Fibroblast of the conjunctiva (primary cell): Measurements from ENCODE around the gene NR3C2.

Source experiments
- DNase-seq: peaks from one replicate; pipeline ENCODE4 v3.0.0-alpha.2; 2010; ENCODE audit warnings: low read depth

The NR3C2 gene

GRCh38 chr4:148311526-148311925 lies 130.7 kb downstream of the NR3C2 start:
- DNase-seq: no peak

GRCh38 chr4:148310756-148311155 lies 131.5 kb downstream of the NR3C2 start:
- no peak for DNase-seq

- DNase-seq: no peak
Measured at GRCh38 chr4:148305751-148306150, 136.5 kb downstream of the NR3C2 start.

- DNase-seq: no peak
Measured at GRCh38 chr4:148302416-148302815, 139.8 kb downstream of the NR3C2 start.

- DNase-seq: no peak
Measured at GRCh38 chr4:148300877-148301276, 141.3 kb downstream of the NR3C2 start.

- DNase-seq: no peak
Measured at GRCh38 chr4:148299337-148299736, 142.9 kb downstream of the NR3C2 start.

- no peak for DNase-seq
Measured at GRCh38 chr4:148296498-148296897, 145.7 kb downstream of the NR3C2 start.

- no peak for DNase-seq
Measured at GRCh38 chr4:148295642-148296041, 146.6 kb downstream of the NR3C2 start.

- no peak for DNase-seq
Measured at GRCh38 chr4:148293571-148293970, 148.6 kb downstream of the NR3C2 start.

GRCh38 chr4:148292686-148293085 lies 149.5 kb downstream of the NR3C2 start:
- DNase-seq: no peak

- DNase-seq: no peak
Measured at GRCh38 chr4:148289740-148290139, 152.5 kb downstream of the NR3C2 start.

- no peak for DNase-seq
Measured at GRCh38 chr4:148288448-148288847, 153.8 kb downstream of the NR3C2 start.

GRCh38 chr4:148287111-148287510 lies 155.1 kb downstream of the NR3C2 start:
- no peak for DNase-seq

- no peak for DNase-seq
Measured at GRCh38 chr4:148286012-148286411, 156.2 kb downstream of the NR3C2 start.

- no peak for DNase-seq
Measured at GRCh38 chr4:148283665-148284064, 158.5 kb downstream of the NR3C2 start.

GRCh38 chr4:148278310-148278709 lies 163.9 kb downstream of the NR3C2 start:
- DNase-seq: no peak

GRCh38 chr4:148275266-148275665 lies 166.9 kb downstream of the NR3C2 start:
- no peak for DNase-seq

GRCh38 chr4:148273501-148273986 lies 168.7 kb downstream of the NR3C2 start:
- no peak for DNase-seq

- no peak for DNase-seq
Measured at GRCh38 chr4:148271166-148271565, 171.0 kb downstream of the NR3C2 start.

- no peak for DNase-seq
Measured at GRCh38 chr4:148270630-148271029, 171.6 kb downstream of the NR3C2 start.

- no peak for DNase-seq
Measured at GRCh38 chr4:148268835-148269234, 173.4 kb downstream of the NR3C2 start.

GRCh38 chr4:148266921-148267320 lies 175.3 kb downstream of the NR3C2 start:
- no peak for DNase-seq

- no peak for DNase-seq
Measured at GRCh38 chr4:148266240-148266639, 176.0 kb downstream of the NR3C2 start.

GRCh38 chr4:148265627-148266026 lies 176.6 kb downstream of the NR3C2 start:
- DNase-seq: no peak

GRCh38 chr4:148263802-148264201 lies 178.4 kb downstream of the NR3C2 start:
- DNase-seq: no peak
